GM12864 (cell line): ENCODE data around the gene ISLR2.

Experiments used
- DNase-seq: peaks from one replicate; pipeline ENCODE4 v3.0.0-alpha.2; 2011; ENCODE audit warnings: low read depth
- H3K4me3 ChIP-seq: 2 replicates; pipeline ENCODE4 v1.5.1; 2011; ENCODE audit warnings: mild to moderate bottlenecking, low read depth, low read length, control low read depth
- TF ChIP-seq, protein P1 (sequence below): IDR thresholded peaks from 2 replicates; pipeline ENCODE4 v1.5.1; 2011; ENCODE audit warnings: low read depth, mild to moderate bottlenecking, moderate library complexity, low read length, control low read depth, inconsistent platforms; ENCODE audit errors: missing control alignments

ISLR2 gene

DNA sequence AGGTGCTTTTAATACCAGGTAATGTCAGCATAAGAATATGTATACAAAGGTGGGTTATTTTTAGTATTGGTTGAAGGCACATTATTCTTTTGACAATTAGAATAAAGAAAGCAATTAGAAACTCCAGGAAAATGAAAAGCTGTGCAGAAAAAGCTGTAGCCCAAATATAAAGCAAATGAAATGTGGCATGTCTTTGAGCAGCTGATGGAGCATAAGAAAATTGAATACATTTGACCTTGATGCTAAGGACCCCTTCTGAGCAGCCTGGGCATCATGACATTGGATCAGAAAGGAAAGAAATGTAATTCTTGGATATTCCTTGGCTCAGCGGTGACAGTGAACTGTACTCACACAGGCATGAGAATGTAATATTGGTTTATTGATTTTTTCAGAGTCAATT is 35.1 kb downstream of the ISLR2 start:
- H3K4me3 ChIP-seq, result no peak overlapping the region
- DNase-seq, result no peak
- TF ChIP-seq, protein P1, sequence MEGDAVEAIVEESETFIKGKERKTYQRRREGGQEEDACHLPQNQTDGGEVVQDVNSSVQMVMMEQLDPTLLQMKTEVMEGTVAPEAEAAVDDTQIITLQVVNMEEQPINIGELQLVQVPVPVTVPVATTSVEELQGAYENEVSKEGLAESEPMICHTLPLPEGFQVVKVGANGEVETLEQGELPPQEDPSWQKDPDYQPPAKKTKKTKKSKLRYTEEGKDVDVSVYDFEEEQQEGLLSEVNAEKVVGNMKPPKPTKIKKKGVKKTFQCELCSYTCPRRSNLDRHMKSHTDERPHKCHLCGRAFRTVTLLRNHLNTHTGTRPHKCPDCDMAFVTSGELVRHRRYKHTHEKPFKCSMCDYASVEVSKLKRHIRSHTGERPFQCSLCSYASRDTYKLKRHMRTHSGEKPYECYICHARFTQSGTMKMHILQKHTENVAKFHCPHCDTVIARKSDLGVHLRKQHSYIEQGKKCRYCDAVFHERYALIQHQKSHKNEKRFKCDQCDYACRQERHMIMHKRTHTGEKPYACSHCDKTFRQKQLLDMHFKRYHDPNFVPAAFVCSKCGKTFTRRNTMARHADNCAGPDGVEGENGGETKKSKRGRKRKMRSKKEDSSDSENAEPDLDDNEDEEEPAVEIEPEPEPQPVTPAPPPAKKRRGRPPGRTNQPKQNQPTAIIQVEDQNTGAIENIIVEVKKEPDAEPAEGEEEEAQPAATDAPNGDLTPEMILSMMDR, result no peak

DNA sequence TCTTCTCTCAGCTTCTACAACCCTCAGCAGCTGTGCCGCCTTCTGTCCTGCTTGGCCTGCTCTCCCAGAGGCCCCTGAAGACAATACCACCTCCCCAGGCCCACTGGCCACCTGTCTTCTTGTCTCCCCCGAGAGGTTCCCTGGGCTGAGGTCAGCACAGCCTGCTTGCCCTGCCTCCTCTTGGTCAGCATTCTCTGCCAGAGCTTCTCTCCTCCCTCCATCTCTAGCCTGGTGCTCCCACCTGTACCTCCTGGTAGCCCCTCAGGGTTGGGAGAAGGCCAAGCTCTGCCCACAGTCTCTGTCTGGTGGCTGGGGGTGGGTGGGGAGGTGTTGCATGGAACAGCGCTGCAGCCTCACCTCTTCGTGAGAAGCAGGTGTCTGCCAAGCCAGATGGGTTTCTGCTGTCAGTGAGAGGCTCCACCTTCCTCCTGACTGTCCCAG is 37.5 kb downstream of the ISLR2 start:
- TF ChIP-seq, protein P1, result no peak
- no peak overlapping the region for H3K4me3 ChIP-seq
- DNase-seq, result no peak

DNA sequence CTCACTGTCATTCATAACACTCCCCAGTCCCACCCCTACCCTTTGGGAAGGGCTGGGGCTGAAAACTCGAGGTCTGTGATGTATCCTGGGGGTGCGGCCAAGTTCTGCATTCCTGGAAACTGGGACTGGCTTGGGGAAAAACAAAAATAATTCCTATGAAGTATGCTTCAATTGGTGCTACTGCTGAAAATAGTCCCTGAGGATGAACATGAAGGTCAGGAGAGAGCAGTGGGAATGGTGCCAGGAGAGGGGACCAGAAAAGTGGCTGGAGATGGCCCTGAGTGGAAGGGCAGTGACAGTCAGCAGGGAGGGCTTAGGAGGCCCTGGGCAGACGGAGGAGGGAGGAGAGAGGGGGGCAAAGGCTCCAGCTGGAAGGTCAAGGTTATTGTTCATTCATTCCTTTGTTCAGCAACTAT is 38.3 kb downstream of the ISLR2 start:
- H3K4me3 ChIP-seq, result no peak overlapping the region
- TF ChIP-seq, protein P1, result no peak
- DNase-seq, result no peak

GRCh38 chr15:74170071-74170844 is 39.9 kb downstream of the ISLR2 start:
- TF ChIP-seq, protein P1, result no peak

DNA sequence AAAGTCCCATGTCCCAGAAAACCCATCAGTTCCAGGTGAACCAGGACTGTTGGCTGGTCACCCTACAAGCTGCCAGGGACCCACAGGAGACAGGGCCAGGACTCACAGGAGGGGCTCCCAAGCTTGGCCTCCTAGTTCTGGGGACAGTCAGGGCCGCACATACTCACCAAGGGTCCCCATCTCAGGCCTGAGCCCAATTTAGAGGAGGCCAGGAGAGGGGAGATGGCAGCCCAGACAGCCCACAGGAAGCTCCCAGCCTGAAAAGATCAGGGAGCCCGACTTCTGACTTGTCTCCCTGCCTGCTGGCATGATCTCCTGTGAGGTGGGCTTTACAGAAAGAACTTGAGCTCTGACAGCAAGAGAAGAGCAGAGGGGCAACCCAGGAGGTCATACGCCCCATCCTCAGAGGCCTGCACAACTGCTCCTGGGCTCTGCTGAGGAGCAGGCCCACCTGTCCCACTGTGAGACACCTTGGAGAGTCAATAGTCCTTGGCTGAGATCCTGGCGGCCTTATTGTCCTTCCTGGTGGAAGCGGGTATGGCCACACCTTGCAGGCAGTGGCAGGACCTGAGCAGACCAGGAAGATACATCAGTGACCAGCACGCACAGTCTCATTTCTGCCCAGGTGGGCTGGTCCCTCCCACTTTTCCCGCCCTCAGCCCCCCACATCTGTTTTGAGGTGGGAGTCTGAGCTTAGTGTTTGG is 40.6 kb downstream of the ISLR2 start:
- TF ChIP-seq, protein P1, result no peak
- no peak for DNase-seq
- H3K4me3 ChIP-seq, result no peak overlapping the region

More at GRCh38 chr15:74170071-74170844, 39.9 kb downstream of the ISLR2 start:
- H3K4me3 ChIP-seq, result no peak overlapping the region
- DNase-seq, result no peak

DNA sequence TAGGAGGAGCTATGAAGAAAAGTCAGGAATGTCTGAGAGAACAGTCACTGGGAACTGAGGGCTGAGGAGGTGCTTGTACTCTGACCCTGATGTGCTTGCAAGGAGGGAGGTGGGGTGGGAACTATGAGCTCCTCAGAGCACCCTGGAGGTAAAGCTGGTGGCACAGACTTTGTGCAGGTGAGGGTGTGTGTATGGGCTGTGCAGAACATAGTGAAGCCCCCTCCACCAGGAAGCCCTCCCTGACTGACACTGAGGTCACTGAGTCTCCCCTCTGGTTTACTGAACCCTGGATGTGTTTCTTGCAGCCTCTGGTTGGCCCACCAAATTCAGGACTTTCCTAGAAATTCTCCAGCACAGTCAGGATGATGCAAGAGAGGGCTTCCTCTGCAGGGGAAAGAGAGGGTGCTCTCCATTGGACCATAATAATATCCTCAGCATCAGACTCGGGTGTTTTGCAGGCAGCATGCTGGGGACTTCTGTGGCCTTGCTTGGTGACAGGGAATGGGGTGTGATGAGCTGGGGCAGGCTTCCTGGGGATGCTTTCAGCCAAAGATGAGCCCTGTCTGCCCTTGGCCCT is 41.7 kb downstream of the ISLR2 start:
- TF ChIP-seq, protein P1, result no peak
- no peak overlapping the region for H3K4me3 ChIP-seq
- DNase-seq, result no peak
